ENCODE data around the gene ATP13A2.

DNA sequence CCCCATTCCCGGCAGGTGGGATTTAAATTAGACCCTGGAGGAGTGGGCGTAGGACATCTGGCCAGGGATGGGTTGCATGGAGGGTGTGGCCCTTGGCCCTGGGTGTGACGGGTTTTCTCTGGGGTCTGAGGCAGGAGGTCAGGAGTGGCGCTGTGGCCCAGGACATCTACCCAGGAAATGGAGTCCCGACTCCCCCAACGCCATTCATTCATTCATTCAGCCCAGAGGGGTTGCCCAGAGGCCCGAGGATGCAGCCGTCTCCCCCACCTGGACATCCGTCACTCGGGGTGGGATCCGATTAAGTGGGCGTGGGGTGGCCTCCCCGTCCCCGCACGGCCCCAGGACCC lies 663 bp downstream of the ATP13A2 start:
- TF ChIP-seq CTCF (optimal IDR thresholded peaks at IDR 0.05 in 1 of 3, IDR thresholded peaks at IDR 0.05 in 1 of 3, conservative IDR thresholded peaks at IDR 0.05 in 1 of 3; ENCODE audit: extremely low read depth in 1 of 3, insufficient read depth in 2 of 3, low read length in 3 of 3) (peak in 1 of 3 experiments; percentile 1), EZH2 (IDR thresholded peaks at IDR 0.05; ENCODE audit: low read length) (no peak)

Measured in keratinocyte (primary cell).